Bladder microvascular endothelial cell (primary cell): ENCODE data around the gene SGSH. TPM values are rescaled to one million over a fixed set of nuclear protein-coding genes. Genes with fewer than 3 reads are reported as not detected.

Source experiments
- total RNA-seq: library from RNA; depleted of rRNA; stranded (reverse); fragments of >200 nt; gene quantifications from 2 replicates; pipeline ENCODE4 v1.2.3, GENCODE V29; 2014

SGSH gene
- total RNA-seq: 9.6 and 31.3 TPM in 2 replicates

GRCh38 chr17:80220054-80220735 is at the start of gene SGSH, which contains the start of gene SLC26A11:
SGSH (minus strand) TSS chr17:80220333; CDS start chr17:80220313, 20 bp downstream.
SLC26A11 (plus strand) TSS chr17:80220427; CDS start chr17:80221561, 1,134 bp downstream.

GRCh38 chr17:80260791-80261158 is 40.6 kb upstream of the SGSH start, which contains the start of gene RNF213:
RNF213 (plus strand) TSS chr17:80260852; CDS start chr17:80263682, 2,830 bp downstream.

GRCh38 chr17:80169784-80170500 is 50.2 kb downstream of the SGSH start, which contains the start of gene CARD14:
CARD14 (plus strand) TSS chr17:80170030; CDS start chr17:80181439, 11,409 bp downstream.

Other genes with a start within 250 kb of the SGSH start
- gene TBC1D16, start 184.5 kb downstream of the SGSH start, total RNA-seq: 15.1 and 54.9 TPM in 2 replicates
- gene CCDC40, start 183.7 kb downstream of the SGSH start, total RNA-seq: 0.49 and 3.2 TPM in 2 replicates
- gene GAA, start 118.8 kb downstream of the SGSH start, total RNA-seq: 13.4 and 45.4 TPM in 2 replicates
- 94.9 and 205 TPM in 2 replicates for gene EIF4A3, start 73.2 kb downstream of the SGSH start, total RNA-seq
- 0.16 and 0.50 TPM in 2 replicates for gene CARD14, start 50.3 kb downstream of the SGSH start, total RNA-seq
- gene SLC26A11, start 94 bp upstream of the SGSH start, total RNA-seq: 6.0 and 13.9 TPM in 2 replicates
- gene RNF213, start 40.5 kb upstream of the SGSH start, total RNA-seq: 96.0 and 227 TPM in 2 replicates
- 17.5 and 21.3 TPM in 2 replicates for gene ENDOV, start 194.8 kb upstream of the SGSH start, total RNA-seq